Keratinocyte (primary cell): Measurements from ENCODE around the gene ADH1C. TPM values are rescaled to one million over a fixed set of nuclear protein-coding genes. Genes with fewer than 3 reads are reported as not detected.

Experiments
- DNase-seq: peaks from one replicate; pipeline ENCODE4 v3.0.0-alpha.2; 2011; ENCODE audit warnings: low read depth, missing footprints, low spot score
- FAIRE-seq: peaks from 2 replicates; lab custom pipeline; 2011; peaks lifted over from hg19 to GRCh38; lab: Jason Lieb, UNC
- H2AFZ ChIP-seq: 2 replicates; pipeline ENCODE4 v1.6.0; 2012; ENCODE audit warnings: low read length, control low read depth, inconsistent platforms; ENCODE audit not compliant: control insufficient read depth
- H3K27ac ChIP-seq: 2 replicates; pipeline ENCODE4 v1.5.1; 2011; ENCODE audit warnings: low read length; ENCODE audit not compliant: control insufficient read depth, insufficient read depth
- H3K27me3 ChIP-seq: 3 replicates; pipeline ENCODE4 v1.6.0; 2011; ENCODE audit warnings: low read length; ENCODE audit not compliant: control insufficient read depth, insufficient read depth; ENCODE audit errors: extremely low read depth
- H3K36me3 ChIP-seq, 2 experiments: 2 replicates in 1 of 2; 3 replicates in 1 of 2; pipeline ENCODE4 v1.5.1; 2011; ENCODE audit warnings: low read length in 2 of 2, mild to moderate bottlenecking in 1 of 2; ENCODE audit not compliant: control insufficient read depth in 2 of 2, insufficient read depth in 2 of 2; ENCODE audit errors: extremely low read depth in 1 of 2
- H3K4me1 ChIP-seq: 3 replicates; pipeline ENCODE4 v1.5.1; 2011; ENCODE audit warnings: low read length; ENCODE audit not compliant: control insufficient read depth, insufficient read depth; ENCODE audit errors: extremely low read depth
- H3K4me2 ChIP-seq: 3 replicates; pipeline ENCODE4 v1.6.0; 2011; ENCODE audit warnings: low read depth, low read length; ENCODE audit not compliant: control insufficient read depth, insufficient read depth; ENCODE audit errors: extremely low read depth
- H3K4me3 ChIP-seq, 3 experiments: fragments of 200-600 bp in 1 of 3; sonication (generic) in 1 of 3; 2 replicates in 2 of 3; 3 replicates in 1 of 3; pipeline ENCODE4 v1.5.1; 2011 to 2016; ENCODE audit warnings: low read length in 3 of 3, mild to moderate bottlenecking in 3 of 3, control low read depth in 2 of 3, inconsistent platforms in 1 of 3, low read depth in 1 of 3, mixed read lengths in 1 of 3, mixed run types in 1 of 3, moderate library complexity in 1 of 3; ENCODE audit not compliant: control insufficient read depth in 2 of 3, insufficient read depth in 2 of 3; ENCODE audit errors: extremely low read depth in 1 of 3
- H3K79me2 ChIP-seq: 2 replicates; pipeline ENCODE4 v1.6.0; 2012; ENCODE audit warnings: low read length; ENCODE audit not compliant: control insufficient read depth, insufficient read depth
- H3K9ac ChIP-seq: 3 replicates; pipeline ENCODE4 v1.6.0; 2011; ENCODE audit warnings: low read length; ENCODE audit not compliant: control insufficient read depth, insufficient read depth; ENCODE audit errors: extremely low read depth
- H3K9me1 ChIP-seq: 3 replicates; pipeline ENCODE4 v1.6.0; 2011; ENCODE audit warnings: low read length; ENCODE audit not compliant: control insufficient read depth, insufficient read depth; ENCODE audit errors: extremely low read depth
- H3K9me3 ChIP-seq: 2 replicates; pipeline ENCODE4 v1.5.1; 2012; ENCODE audit warnings: low read depth, low read length; ENCODE audit not compliant: control insufficient read depth
- H4K20me1 ChIP-seq: 3 replicates; pipeline ENCODE4 v1.6.0; 2011; ENCODE audit warnings: low read length; ENCODE audit not compliant: control insufficient read depth, insufficient read depth; ENCODE audit errors: extremely low read depth
- EZH2 ChIP-seq: IDR thresholded peaks from one replicate; pipeline ENCODE4 v1.6.1; 2012; ENCODE audit warnings: inconsistent platforms, mild to moderate bottlenecking, low read length, moderate library complexity
- dilution Hi-C: fragments of 300-500 bp; cut with MboI; formaldehyde crosslinking; loops from one replicate; pipeline ENCODE4 v1.7.0; 2020; ENCODE audit warnings: low sequenced_read_pairs; ENCODE audit not compliant: extremely low pct_ligation_motif_present
- polyA plus RNA-seq, 5 experiments: library from polyadenylated mRNA; depleted of rRNA in 3 of 5; stranded (reverse) in 3 of 5; stranded (forward) in 1 of 5; unstranded in 1 of 5; fragments of >200 nt; gene quantifications; 1 replicate in 1 of 5; 2 replicates in 3 of 5; 3 replicates in 1 of 5; pipeline versions ENCODE4 v1.2.1 to v1.2.3, GENCODE V29; 2011 to 2012; ENCODE audit warnings: missing spikeins in 2 of 5, low read depth in 1 of 5, low replicate concordance in 1 of 5
- TF ChIP-seq, protein P1 (sequence below), 3 experiments: IDR thresholded peaks in 1 of 3; conservative IDR thresholded peaks in 1 of 3; optimal IDR thresholded peaks in 1 of 3; 2 replicates in 2 of 3; 3 replicates in 1 of 3; pipeline versions ENCODE3 to v1.5.1; 2011; ENCODE audit warnings: low read length in 3 of 3, mild to moderate bottlenecking in 3 of 3, moderate library complexity in 2 of 3, control low read depth in 1 of 3, inconsistent platforms in 1 of 3; ENCODE audit not compliant: insufficient read depth in 2 of 3; ENCODE audit errors: extremely low read depth in 1 of 3

The ADH1C gene
- polyA plus RNA-seq, 1 donor (not counting 4 experiments of a cell fraction or from before 2014, with no cell fraction given): 0.03 TPM

DNA sequence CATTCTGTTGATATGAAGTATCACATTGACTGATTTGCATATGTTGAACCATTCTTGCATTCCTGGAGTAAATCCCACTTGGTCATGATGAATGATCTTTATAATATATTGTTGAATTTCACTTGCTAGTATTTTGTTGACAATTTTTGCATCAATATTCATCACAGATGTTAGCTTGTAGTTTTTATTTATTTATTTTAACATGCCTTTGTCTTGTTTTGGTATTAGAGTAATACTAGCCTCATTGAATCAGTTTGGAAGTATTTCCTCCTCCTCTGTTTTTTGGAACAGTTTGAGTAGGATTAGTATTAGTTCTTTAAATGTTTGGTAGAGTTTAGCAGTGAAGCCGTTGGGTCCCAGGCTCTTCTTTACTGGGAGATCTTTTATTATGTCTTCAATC lies 13.9 kb upstream of the ADH1C start:
- H3K4me3 ChIP-seq: no peak overlapping the region
- no peaks in the 10 kb centered on the region for H3K27me3 ChIP-seq
- dilution Hi-C loops: no loop called here
- H4K20me1 ChIP-seq: no peaks in the 10 kb centered on the region
- DNase-seq (no peak), FAIRE-seq (no peak)
- no peak overlapping the region for H3K9ac ChIP-seq
- H3K9me1 ChIP-seq: no peaks in the 10 kb centered on the region
- no peak for TF ChIP-seq EZH2
- TF ChIP-seq, protein P1, sequence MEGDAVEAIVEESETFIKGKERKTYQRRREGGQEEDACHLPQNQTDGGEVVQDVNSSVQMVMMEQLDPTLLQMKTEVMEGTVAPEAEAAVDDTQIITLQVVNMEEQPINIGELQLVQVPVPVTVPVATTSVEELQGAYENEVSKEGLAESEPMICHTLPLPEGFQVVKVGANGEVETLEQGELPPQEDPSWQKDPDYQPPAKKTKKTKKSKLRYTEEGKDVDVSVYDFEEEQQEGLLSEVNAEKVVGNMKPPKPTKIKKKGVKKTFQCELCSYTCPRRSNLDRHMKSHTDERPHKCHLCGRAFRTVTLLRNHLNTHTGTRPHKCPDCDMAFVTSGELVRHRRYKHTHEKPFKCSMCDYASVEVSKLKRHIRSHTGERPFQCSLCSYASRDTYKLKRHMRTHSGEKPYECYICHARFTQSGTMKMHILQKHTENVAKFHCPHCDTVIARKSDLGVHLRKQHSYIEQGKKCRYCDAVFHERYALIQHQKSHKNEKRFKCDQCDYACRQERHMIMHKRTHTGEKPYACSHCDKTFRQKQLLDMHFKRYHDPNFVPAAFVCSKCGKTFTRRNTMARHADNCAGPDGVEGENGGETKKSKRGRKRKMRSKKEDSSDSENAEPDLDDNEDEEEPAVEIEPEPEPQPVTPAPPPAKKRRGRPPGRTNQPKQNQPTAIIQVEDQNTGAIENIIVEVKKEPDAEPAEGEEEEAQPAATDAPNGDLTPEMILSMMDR (optimal IDR thresholded peaks at IDR 0.05 in 1 of 3, IDR thresholded peaks at IDR 0.05 in 1 of 3, conservative IDR thresholded peaks at IDR 0.05 in 1 of 3; ENCODE audit: extremely low read depth in 1 of 3, insufficient read depth in 2 of 3, low read length in 3 of 3): no peak
- no peak overlapping the region for H2AFZ ChIP-seq
- H3K9me3 ChIP-seq: no peaks in the 10 kb centered on the region
- H3K36me3 ChIP-seq: no peaks in the 10 kb centered on the region
- no peaks in the 10 kb centered on the region for H3K4me1 ChIP-seq
- no peak overlapping the region for H3K4me2 ChIP-seq
- H3K79me2 ChIP-seq: no peaks in the 10 kb centered on the region
- no peak overlapping the region for H3K27ac ChIP-seq

DNA sequence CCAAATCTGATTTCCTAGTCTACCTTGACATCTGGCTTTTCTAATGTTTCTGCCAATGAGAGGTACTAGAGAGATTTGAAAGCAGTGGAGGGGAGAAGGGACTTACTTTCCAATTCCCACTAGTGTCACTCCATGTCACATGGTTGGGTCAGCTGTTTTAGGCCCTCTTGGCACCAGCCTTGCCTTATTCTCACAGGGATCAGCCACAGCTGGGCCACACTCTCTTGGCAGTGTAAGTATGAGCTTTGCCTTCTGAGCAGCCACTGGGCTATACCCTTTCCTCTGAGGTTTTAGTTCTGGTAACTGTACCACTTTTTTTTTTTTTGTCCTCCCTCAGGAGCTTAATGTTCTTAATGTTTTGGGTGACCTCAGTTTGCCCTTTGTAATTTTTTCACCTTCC lies 10.2 kb upstream of the ADH1C start:
- no peaks in the 10 kb centered on the region for H3K4me1 ChIP-seq
- FAIRE-seq (no peak), DNase-seq (no peak)
- TF ChIP-seq, protein P1 (optimal IDR thresholded peaks at IDR 0.05 in 1 of 3, IDR thresholded peaks at IDR 0.05 in 1 of 3, conservative IDR thresholded peaks at IDR 0.05 in 1 of 3; ENCODE audit: extremely low read depth in 1 of 3, insufficient read depth in 2 of 3, low read length in 3 of 3): no peak
- TF ChIP-seq EZH2: no peak
- no peak overlapping the region for H3K9ac ChIP-seq
- H3K4me3 ChIP-seq: no peak overlapping the region
- no peak overlapping the region for H3K27ac ChIP-seq
- dilution Hi-C loops: no loop called here
- no peak overlapping the region for H2AFZ ChIP-seq
- no peaks in the 10 kb centered on the region for H3K27me3 ChIP-seq
- H4K20me1 ChIP-seq: no peaks in the 10 kb centered on the region
- no peak overlapping the region for H3K4me2 ChIP-seq
- H3K9me3 ChIP-seq: no peaks in the 10 kb centered on the region
- H3K79me2 ChIP-seq: no peaks in the 10 kb centered on the region
- no peaks in the 10 kb centered on the region for H3K9me1 ChIP-seq
- no peaks in the 10 kb centered on the region for H3K36me3 ChIP-seq
